Measurements from ENCODE around the gene PTCSC3. TPM values are rescaled to one million over a fixed set of nuclear protein-coding genes. Genes with fewer than 3 reads are reported as not detected.

PTCSC3 gene
- total RNA-seq, 4 donors from 2014 or later, result not detected

- Histone ChIP-seq H3K4me1 (no peaks in the 10 kb centered on the region), H3K9me3 (no peaks in the 10 kb centered on the region), H3K36me3 (no peaks in the 10 kb centered on the region), H3K27ac (no peak overlapping the region), H3K27me3 (no peaks in the 10 kb centered on the region), H3K4me3 (no peak overlapping the region)
- no peak for TF ChIP-seq POLR2A (IDR thresholded peaks at IDR 0.05)
- TF ChIP-seq CTCF (IDR thresholded peaks at IDR 0.05), result no peak
- DNase-seq, result no peak
Measured at GRCh38 chr14:36221112-36221511, 44.6 kb upstream of the PTCSC3 start.

GRCh38 chr14:36217732-36218131 lies 41.2 kb upstream of the PTCSC3 start:
- H3K27me3 ChIP-seq, result no peaks in the 10 kb centered on the region
- H3K9me3 ChIP-seq, result no peaks in the 10 kb centered on the region
- DNase-seq, result no peak
- H3K4me3 ChIP-seq, result no peak overlapping the region
- TF ChIP-seq CTCF (IDR thresholded peaks at IDR 0.05) (no peak), POLR2A (IDR thresholded peaks at IDR 0.05) (no peak)
- no peaks in the 10 kb centered on the region for H3K4me1 ChIP-seq
- H3K36me3 ChIP-seq, result no peaks in the 10 kb centered on the region
- no peak overlapping the region for H3K27ac ChIP-seq

- Histone ChIP-seq H3K27ac (no peak overlapping the region), H3K36me3 (no peaks in the 10 kb centered on the region), H3K9me3 (no peaks in the 10 kb centered on the region), H3K4me3 (no peak overlapping the region), H3K4me1 (no peaks in the 10 kb centered on the region), H3K27me3 (no peaks in the 10 kb centered on the region)
- DNase-seq, result no peak
- no peak for TF ChIP-seq CTCF (IDR thresholded peaks at IDR 0.05)
- TF ChIP-seq POLR2A (IDR thresholded peaks at IDR 0.05), result no peak
Measured at GRCh38 chr14:36217027-36217426, 40.5 kb upstream of the PTCSC3 start.

- Histone ChIP-seq H3K4me3 (no peak overlapping the region), H3K27me3 (no peaks in the 10 kb centered on the region), H3K9me3 (no peaks in the 10 kb centered on the region), H3K36me3 (no peaks in the 10 kb centered on the region), H3K4me1 (no peaks in the 10 kb centered on the region), H3K27ac (no peak overlapping the region)
- no peak for DNase-seq
- TF ChIP-seq POLR2A (IDR thresholded peaks at IDR 0.05), result no peak
- no peak for TF ChIP-seq CTCF (IDR thresholded peaks at IDR 0.05)
Measured at GRCh38 chr14:36215217-36215598, 38.7 kb upstream of the PTCSC3 start.

- Histone ChIP-seq H3K36me3 (no peaks in the 10 kb centered on the region), H3K4me1 (no peaks in the 10 kb centered on the region), H3K9me3 (no peaks in the 10 kb centered on the region), H3K4me3 (no peak overlapping the region), H3K27me3 (no peaks in the 10 kb centered on the region), H3K27ac (no peak overlapping the region)
- DNase-seq, result no peak
- TF ChIP-seq POLR2A (IDR thresholded peaks at IDR 0.05) (no peak), CTCF (IDR thresholded peaks at IDR 0.05) (no peak)
Measured at GRCh38 chr14:36214476-36215216, 38.1 kb upstream of the PTCSC3 start.

GRCh38 chr14:36212987-36213386 lies 36.5 kb upstream of the PTCSC3 start:
- no peaks in the 10 kb centered on the region for H3K36me3 ChIP-seq
- TF ChIP-seq POLR2A (IDR thresholded peaks at IDR 0.05), result no peak
- TF ChIP-seq CTCF (IDR thresholded peaks at IDR 0.05), result no peak
- no peaks in the 10 kb centered on the region for H3K4me1 ChIP-seq
- H3K27me3 ChIP-seq, result no peaks in the 10 kb centered on the region
- no peak overlapping the region for H3K4me3 ChIP-seq
- no peak overlapping the region for H3K27ac ChIP-seq
- no peaks in the 10 kb centered on the region for H3K9me3 ChIP-seq
- no peak for DNase-seq

All from Peyer's patch (tissue), 4 donors.